Right ventricle myocardium superior (tissue), 1 donor: Measurements from ENCODE around the gene CTNNAL1. TPM values are rescaled to one million over a fixed set of nuclear protein-coding genes. Genes with fewer than 3 reads are reported as not detected.
"Not testable (repeated sequence)": the region's sequence is repeated elsewhere in the genome, so short reads cannot be mapped to it uniquely, and the experiment has no call there.

Experiments
- ATAC-seq: fragments of 200-7000 bp; cut with Tn5 transposase; one replicate; pipeline ENCODE4 v1.9.1; 2020; ENCODE audit warnings: mild to moderate bottlenecking; ENCODE audit not compliant: poor library complexity
- DNase-seq: peaks from one replicate; pipeline ENCODE4 v3.0.0-alpha.2; 2020
- intact Hi-C: fragments of 100-400 bp; cut with DNase I; formaldehyde crosslinking; loops from one replicate; pipeline ENCODE4 v1.11.2; 2022
- long read RNA-seq: library from polyadenylated mRNA; unstranded; transcript quantifications from one replicate; pipeline ENCODE4 v2.0.0, GENCODE V29; 2021
- total RNA-seq: library from RNA; stranded (reverse); fragmentation: NEBNext Ultra II Directional; extraction: Animal tissue kit (Norgen Biotek cat#: 25700); gene quantifications from one replicate; pipeline ENCODE4 v1.2.1, GENCODE V29; 2021
- donor health status: DM: no; HTN: yes; CAD: no; lungs with severe emphysema.

Gene CTNNAL1, protein sequence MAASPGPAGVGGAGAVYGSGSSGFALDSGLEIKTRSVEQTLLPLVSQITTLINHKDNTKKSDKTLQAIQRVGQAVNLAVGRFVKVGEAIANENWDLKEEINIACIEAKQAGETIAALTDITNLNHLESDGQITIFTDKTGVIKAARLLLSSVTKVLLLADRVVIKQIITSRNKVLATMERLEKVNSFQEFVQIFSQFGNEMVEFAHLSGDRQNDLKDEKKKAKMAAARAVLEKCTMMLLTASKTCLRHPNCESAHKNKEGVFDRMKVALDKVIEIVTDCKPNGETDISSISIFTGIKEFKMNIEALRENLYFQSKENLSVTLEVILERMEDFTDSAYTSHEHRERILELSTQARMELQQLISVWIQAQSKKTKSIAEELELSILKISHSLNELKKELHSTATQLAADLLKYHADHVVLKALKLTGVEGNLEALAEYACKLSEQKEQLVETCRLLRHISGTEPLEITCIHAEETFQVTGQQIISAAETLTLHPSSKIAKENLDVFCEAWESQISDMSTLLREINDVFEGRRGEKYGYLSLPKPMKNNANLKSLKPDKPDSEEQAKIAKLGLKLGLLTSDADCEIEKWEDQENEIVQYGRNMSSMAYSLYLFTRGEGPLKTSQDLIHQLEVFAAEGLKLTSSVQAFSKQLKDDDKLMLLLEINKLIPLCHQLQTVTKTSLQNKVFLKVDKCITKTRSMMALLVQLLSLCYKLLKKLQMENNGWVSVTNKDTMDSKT
- 77.5 TPM for total RNA-seq
- long read RNA-seq, transcript CTNNAL1-201 (19 exons, 2,490 nt) = major isoform, 351 of 418 reads
- long read RNA-seq, transcript CTNNAL1-204 (19 exons, 2,522 nt) = minor isoform, 5 of 418 reads
- long read RNA-seq, partial matches to known transcripts = 4 of 418 reads
- long read RNA-seq, other reads (novel, unspliced or antisense) = 58 of 418 reads

DNA sequence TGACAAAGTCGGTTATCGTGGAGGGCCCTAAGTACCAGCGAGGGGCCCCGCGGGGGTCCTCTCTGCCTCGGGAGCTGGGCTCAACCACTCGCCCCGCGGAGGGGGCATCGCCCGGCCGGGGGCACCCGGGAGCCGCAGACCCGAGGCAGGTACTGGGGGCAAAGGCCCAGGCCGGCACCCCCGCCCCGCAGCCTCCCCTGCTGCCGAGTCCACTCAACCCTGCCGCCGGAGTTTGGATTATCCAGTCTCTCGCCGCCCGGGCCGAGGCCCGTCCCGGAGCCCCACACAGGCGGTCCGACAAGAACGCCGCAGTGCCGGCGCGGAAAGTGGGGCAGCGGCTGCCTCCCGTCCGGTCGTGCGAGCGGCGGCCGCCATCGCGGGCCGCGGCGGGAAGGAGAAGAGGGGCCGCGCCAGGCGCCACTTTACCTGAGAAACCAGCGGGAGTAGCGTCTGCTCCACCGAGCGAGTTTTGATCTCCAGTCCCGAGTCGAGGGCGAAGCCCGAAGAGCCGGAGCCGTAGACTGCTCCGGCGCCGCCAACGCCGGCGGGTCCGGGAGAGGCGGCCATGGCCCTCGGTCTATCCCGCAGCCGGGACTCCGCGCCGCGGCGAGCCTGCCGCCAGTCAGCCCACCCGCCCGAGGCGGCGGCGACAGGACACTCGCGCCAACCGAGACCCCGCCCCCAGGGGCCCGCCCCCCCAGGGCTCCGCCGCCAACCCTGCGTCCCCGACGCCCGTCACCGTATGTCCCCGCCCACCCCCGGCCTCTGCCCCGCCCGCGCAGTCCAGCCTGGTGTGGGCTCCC, at the start of gene CTNNAL1:
CTNNAL1 (minus strand) TSS at position 624 of the 803 bp plus-strand sequence; CDS start at position 567, 57 bp downstream.
- peak; percentile 96 for DNase-seq
- ATAC-seq = peak; percentile 97
- intact Hi-C loops = loop anchor here (10.0 kb wide), 1 partner anchor 78 kb away; the partner anchor contains the start of genes ABITRAM and ELP1

DNA sequence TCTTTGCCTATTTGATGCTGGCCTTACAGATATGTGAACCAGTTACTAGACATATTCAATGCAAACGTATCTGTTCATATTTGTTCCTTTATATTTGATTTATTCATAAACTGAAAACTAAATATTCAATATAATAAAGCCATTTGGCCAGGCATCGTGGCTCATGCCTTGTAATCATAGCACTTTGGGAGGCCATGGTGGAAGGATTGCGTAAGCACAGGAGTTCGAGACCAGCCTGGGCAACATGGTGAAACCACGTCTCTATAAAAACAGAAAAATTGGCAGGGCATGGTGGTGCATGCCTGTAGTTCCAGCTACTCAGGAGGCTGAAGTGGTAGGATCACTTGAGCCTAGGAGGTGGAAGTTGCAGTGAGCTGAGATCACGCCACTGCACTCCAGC, 49.2 kb upstream of the CTNNAL1 start:
- ATAC-seq (no peak), DNase-seq (no peak)
- intact Hi-C loops = no loop called here

DNA sequence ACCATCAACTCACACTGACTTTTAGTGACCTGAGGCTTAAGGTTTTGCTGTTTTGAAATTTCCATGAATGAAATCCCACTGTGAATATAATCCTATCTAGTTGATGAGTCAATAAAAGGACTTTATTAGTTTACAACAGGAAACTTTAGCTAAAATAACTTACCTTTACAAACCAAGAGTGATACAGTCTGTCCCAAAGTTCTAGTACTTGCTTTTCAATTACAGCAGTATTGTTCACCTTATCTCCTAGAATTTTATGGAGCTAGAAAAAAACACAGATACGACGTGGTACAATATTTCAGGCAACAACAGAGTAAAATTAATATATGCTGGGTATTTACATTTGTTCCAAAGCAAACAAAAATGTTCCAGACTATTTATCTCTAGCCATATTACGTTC, 46.9 kb upstream of the CTNNAL1 start:
- ATAC-seq = no peak
- intact Hi-C loops = no loop called here
- DNase-seq = no peak

DNA sequence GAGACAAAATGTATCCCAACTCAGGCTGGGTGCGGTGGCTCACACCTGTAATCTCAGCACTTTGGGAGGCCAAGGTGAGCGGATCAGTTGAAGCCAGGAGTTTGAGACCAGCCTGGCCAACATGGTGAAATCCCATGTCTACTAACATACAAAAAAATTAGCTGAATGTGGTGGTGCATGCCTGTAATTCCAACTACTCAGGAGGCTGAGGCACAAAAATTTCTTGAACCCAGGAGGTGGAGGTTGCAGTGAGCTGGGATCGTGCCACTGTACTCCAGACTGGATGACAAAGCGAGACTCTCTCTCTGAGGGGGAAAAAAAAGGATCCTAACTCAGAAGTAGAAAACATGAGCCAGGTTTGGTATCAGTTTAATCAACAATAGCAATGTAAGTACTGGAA, 39.8 kb upstream of the CTNNAL1 start:
- intact Hi-C loops, DNase-seq, ATAC-seq: not testable (repeated sequence)

DNA sequence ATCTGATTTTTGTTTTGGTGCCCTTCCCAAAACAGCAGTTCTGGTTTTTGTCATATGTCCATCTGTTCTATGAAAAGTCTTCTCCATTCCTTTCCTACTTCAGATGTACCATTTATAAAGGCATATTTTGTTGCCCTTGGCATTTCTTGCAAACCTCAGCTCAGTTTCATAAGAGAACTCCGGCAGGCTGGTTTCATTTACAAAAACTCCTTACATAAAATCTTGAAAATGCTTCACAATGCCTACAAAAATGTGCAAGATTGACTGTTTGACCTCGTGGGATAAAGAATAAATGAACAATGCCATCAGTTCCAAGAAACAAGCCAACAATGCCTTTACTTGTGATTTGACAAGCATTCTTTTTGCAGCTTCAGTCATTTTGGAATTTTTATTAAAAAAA, 39.1 kb upstream of the CTNNAL1 start:
- DNase-seq = no peak
- ATAC-seq = no peak
- intact Hi-C loops = no loop called here

DNA sequence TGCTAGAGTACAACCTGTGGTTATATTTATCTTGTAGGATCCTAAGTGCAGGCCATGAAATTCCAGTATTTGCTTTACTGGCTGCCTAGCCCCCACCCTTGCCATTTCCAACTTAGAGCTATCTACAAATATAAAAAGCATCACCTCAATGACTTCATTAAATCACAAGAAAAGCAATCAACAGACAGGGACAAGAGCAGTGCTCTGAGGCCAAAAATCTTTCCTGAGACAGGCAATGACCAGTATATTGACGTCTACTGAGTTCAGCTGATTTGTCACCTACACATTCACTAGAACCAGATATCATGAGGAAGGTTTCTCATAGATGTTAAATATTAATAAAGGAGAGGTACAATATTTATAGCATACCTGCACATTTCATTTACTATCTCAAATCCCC, 38.4 kb upstream of the CTNNAL1 start:
- ATAC-seq = no peak
- DNase-seq = no peak
- intact Hi-C loops = no loop called here

DNA sequence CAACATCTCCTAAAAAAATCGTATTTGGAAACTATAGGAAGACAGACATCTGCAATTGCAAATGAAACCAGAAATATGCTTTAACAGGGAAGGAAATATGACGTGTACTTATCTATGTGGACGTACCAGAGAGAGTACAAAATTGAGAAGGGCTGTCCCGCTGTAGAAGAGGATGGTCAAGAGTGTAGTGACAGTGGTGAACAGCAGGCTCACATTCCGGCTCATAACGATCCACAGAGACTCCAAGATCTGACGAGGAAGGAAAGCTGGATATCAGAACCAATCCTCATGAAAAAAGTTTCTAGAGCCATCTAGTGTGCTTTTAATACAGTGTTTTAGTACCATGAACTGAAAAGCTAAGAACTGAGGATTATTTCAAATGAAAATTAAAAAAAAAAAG, 37.1 kb upstream of the CTNNAL1 start:
- DNase-seq (no peak), ATAC-seq (peak; percentile 52)
- intact Hi-C loops = no loop called here

DNA sequence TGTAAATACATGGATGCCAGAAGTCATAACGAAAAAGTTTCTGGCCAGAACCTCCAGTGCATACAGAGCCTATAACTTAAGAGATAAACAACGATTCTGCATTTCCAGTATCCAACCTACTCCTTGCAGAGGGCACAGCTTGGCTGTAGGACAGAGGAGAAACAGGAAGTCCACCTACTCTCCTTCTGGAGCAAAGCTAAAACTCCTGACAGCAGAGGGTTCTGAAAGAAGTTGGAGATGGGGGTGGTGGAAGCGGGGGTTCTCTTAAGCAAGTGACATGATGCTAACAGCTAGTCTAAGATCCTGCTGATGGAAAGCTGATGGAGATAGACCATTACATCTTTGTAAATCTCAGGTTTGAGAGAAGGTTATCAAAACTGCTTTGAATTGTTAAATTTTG, 35.5 kb upstream of the CTNNAL1 start:
- ATAC-seq = no peak
- DNase-seq = no peak
- intact Hi-C loops = no loop called here

DNA sequence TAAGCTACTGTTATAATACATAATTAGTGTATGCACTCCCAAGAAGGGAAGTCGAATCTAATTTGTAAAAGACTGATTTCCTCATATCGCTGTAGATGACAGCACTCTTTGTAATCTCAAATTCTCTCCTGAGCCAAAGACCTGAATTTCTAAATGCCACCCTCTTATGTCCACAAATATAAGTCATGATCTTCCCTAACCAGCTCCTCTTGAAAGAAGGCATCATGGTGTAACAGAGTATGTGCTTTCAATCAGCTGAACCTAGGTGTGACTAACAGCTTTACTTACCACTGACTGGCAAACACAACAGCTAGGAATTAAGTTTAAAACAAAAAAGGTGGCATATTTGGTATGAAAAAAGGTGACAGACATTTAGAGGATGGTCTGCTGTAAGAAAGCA, 34.0 kb upstream of the CTNNAL1 start:
- ATAC-seq = no peak
- intact Hi-C loops = no loop called here
- no peak for DNase-seq

DNA sequence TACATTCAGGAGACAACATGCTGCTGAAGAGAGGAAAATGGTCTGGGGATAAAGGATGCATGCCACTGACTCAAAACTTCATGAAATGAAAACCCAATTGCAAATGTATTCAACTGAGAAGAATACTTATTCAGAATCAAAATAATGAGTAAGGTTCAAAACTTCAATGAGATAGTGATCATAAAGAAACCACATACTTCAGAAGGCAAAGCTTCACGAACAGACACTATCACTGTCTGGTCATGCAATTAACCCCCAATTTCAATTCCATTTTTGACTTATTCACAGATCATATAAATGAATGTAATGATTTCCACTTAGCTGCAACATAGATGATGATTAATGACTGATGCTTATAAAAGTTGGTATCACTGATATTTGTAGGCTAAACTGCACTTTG, 33.0 kb upstream of the CTNNAL1 start:
- no peak for ATAC-seq
- no peak for DNase-seq
- intact Hi-C loops = no loop called here

DNA sequence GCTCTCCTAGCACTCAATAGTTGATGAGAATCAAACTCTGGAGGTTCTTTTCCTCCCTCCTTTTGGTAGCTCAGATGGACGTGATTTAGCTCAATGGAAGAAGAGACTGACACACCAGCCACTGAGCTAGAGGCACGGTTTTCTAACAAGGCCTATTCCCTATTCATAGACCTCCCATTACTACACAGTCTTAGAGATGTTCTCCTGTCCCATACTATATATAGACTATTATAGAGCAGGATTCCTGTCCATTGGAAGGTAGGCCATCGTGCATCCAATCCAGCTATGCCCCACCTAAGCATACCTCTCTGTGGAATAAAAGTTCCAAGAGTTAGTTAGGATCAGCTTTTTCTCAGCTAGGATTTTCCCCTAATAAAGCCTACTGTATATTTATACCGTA, 30.3 kb upstream of the CTNNAL1 start:
- no peak for ATAC-seq
- intact Hi-C loops = no loop called here

DNA sequence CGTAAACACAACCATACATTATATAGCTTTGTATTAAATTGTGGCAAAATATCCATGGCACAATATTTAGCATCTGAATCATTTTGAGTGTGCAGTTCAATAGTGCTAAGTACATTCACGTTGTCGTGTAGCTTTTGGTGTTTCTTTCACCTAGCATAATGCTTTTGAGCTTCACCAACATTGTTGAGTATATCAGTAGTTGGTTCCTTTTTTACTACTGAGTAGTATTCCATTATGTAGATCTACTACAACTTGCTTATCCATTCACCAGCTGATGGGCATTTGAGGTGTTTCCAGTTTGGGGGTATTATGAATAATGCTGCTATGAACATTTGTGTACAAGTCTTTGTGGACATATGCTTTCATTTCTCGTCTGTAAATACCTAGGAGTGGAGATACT, 27.3 kb upstream of the CTNNAL1 start:
- no peak for ATAC-seq
- intact Hi-C loops = no loop called here
- no peak for DNase-seq

More for the DNA sequence above, 30.3 kb upstream of the CTNNAL1 start:
- DNase-seq = no peak

DNA sequence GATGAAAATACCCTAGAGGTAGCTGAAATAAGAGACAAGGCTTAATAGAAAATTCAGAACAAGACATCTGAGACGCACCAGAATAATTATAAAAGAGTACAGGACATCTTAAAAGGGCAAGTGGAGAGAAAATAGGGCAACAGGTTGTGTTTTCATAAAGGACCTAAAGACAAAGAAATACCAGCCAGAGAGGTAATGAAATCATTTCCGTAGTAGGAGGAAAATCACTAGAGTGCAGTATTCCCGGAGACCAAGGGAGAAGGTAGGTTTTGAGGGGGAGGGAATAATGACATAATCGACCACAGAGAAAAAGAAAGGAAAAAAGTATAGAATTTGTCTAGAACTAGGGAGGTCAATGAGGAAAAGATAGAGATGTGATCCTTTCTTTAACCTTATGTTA, 26.2 kb upstream of the CTNNAL1 start:
- ATAC-seq (no peak), DNase-seq (no peak)
- intact Hi-C loops = no loop called here

DNA sequence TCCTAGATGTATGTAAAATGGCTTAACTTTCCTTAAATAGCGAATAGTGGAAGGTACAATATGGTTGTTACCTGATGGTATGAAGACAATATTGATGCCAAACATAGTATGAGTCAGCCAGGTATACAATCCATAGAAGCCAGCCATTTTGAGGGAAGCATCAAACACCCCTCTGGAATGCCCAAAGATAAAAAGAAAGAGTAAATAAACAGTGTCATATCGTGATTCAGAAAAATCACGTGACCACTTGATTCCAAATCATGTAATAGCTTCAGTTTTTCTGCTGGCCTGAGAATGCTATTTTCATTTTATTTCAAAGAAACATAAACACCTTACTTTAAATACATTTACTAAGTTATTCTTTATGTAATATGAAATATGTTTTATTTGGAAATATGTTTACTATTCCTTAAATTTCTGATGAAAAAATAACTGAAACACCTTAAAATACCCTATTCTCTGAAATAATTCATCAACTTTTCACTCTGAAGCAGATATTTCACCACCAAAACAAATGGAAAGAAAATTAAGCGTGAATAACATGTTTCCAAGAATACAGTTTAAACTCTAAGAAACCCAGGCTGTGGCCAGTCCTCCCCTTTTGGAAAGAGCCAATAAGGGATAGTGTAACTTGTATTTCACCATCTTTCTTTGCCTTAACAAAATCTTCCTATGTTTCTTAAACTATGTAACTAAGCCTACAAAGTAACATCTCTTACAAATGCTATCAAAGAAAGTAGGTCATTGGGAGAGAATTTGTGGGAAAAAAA, 24.8 kb upstream of the CTNNAL1 start:
- intact Hi-C loops = no loop called here

DNA sequence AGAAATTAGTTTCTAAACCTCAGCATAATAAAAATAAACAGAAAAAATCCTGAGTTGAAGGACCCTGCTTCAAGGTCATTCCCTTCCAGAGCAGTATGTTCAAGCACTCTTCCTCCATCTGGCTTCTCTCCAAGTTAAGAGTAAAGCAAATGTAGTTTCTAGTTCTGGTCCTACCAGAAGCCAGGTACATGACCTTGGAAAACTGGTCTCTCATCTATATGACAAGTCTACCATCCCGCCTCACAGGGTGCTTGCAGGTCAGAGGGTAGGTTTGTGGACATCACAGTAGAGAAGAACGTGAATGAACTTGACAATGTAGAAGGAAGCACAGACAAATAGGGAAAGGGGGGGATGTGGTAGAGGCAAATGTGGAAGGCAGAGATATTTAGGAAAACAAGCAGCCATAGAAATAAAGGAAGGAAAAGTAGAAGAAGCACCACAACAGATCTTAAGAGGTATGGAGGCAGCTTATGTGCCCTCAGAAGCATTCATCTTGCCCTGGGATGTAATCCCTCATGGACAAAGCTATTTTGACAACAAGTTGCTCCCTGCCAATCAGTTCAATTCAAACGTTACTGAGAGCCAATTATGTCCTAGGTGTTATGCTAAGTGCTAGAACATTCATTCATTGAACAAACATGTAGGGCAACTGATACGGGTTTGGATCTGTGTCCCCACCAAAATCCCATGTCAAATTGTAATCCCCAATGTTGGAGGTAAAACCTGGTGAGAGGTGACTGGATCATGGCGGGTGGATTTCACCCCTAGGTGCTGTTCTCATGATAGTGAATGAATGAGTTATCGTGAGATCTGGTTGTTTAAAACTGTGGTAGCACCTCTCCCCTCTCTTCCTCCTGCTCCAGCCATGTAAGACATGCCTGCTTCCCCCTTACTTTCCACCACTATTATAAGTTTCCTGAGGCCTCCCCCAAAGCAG, 23.7 kb upstream of the CTNNAL1 start:
- ATAC-seq (peak; percentile 37), DNase-seq (no peak)
- intact Hi-C loops = no loop called here

More for the DNA sequence above, 24.8 kb upstream of the CTNNAL1 start:
- DNase-seq (no peak), ATAC-seq (no peak)

DNA sequence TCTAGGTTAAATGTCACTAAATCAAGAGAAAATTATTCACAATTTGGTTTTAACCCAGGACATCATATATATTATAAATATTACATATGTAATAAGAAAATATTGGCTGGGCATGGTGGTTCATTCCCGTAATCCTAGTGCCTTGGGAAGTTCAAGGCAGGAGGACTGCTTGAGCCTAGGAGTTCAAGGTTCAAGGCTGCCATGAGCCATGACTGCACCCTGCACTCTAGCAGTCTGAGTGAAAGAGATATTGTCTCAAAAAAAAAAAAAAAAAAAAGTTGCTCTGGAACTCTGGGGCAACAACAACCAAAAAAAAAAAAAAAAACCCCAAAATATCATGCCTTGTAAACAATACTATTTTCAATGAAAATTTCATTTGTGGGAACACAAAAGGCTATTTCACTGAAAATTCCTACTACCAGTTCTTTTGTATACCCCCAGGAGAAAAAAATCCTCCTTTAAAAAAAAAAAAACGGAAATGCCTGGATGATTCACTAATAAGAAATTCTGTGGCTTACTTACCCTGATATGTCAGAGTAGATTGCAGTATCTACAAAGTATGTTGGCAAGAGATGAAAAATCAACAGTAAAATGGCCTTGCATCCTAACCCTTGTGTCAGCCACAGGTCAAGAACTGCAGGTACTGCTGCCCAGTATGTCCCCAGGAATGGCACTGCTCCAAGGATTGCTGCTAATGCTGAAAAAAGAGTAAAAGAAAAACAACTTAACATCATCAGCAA, 22.6 kb upstream of the CTNNAL1 start:
- no peak for DNase-seq
- intact Hi-C loops = no loop called here
- peak; percentile 67 for ATAC-seq
